ENCODE measurements around the gene TAAR9. TPM values are rescaled to one million over a fixed set of nuclear protein-coding genes. Genes with fewer than 3 reads are reported as not detected.
"Not testable (repeated sequence)": the region's sequence is repeated elsewhere in the genome, so short reads cannot be mapped to it uniquely, and the experiment has no call there.

The TAAR9 gene
- total RNA-seq, 2 experiments from 2014 or later, result not detected

- no peak overlapping the region for H3K27ac Mint-ChIP-seq
- H3K4me1 ChIP-seq (ENCODE audit: insufficient read depth, low read length), result no peaks in the 10 kb centered on the region
- no peak for DNase-seq
- no peak for ATAC-seq (ENCODE audit: poor library complexity)
- no peaks in the 10 kb centered on the region for H3K36me3 Mint-ChIP-seq (ENCODE audit: low read depth)
- no peaks in the 10 kb centered on the region for H3K4me1 Mint-ChIP-seq (ENCODE audit: low read depth)
- H3K36me3 ChIP-seq (ENCODE audit: insufficient read depth, low read length), result no peaks in the 10 kb centered on the region
- no peak overlapping the region for H3K27ac ChIP-seq (ENCODE audit: low read depth in 1 of 2, low read length in 2 of 2)
- no peaks in the 10 kb centered on the region for H3K9me3 Mint-ChIP-seq
- ChIA-PET POLR2A (no interaction called here), CTCF (no interaction called here)
- TF ChIP-seq, protein P1, sequence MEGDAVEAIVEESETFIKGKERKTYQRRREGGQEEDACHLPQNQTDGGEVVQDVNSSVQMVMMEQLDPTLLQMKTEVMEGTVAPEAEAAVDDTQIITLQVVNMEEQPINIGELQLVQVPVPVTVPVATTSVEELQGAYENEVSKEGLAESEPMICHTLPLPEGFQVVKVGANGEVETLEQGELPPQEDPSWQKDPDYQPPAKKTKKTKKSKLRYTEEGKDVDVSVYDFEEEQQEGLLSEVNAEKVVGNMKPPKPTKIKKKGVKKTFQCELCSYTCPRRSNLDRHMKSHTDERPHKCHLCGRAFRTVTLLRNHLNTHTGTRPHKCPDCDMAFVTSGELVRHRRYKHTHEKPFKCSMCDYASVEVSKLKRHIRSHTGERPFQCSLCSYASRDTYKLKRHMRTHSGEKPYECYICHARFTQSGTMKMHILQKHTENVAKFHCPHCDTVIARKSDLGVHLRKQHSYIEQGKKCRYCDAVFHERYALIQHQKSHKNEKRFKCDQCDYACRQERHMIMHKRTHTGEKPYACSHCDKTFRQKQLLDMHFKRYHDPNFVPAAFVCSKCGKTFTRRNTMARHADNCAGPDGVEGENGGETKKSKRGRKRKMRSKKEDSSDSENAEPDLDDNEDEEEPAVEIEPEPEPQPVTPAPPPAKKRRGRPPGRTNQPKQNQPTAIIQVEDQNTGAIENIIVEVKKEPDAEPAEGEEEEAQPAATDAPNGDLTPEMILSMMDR (IDR thresholded peaks at IDR 0.05), result no peak
- no peak overlapping the region for H3K4me3 ChIP-seq (ENCODE audit: low read length)
- intact Hi-C loops (cut with DNase I, micrococcal nuclease), result no loop called here
- H3K27me3 ChIP-seq (ENCODE audit: control insufficient read depth in 1 of 2, insufficient read depth in 2 of 2, low read length in 2 of 2), result peaks cover 0 to 7% of the 10 kb centered on the region in 2 experiments
- H3K27me3 Mint-ChIP-seq, result peaks cover 51% of the 10 kb centered on the region
- H3K9me3 ChIP-seq (ENCODE audit: control insufficient read depth in 1 of 2, insufficient read depth in 1 of 2, low read length in 2 of 2), result no peaks in the 10 kb centered on the region
- H3K4me3 Mint-ChIP-seq, result no peak overlapping the region
Observed at GRCh38 chr6:132526461-132526860, 11.6 kb upstream of the TAAR9 start.

DNA sequence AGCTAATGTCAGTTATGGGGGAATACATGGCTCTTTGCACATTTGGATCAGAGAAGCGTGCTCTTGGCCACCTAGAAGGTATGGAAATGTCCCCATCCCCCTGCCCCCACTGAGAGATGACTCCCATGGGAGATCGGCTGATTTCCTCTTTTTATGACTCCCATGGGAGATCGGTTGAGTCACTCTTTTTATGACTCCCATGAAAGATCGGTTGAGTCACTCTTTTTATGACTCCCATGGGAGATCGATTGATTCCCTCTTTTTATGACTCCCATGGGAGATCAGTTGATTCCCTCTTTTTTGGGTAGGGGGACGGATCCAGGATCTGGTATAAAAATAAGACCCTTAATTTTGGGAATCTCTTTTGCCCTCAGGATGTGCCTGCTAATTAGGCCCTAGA, 10.3 kb upstream of the TAAR9 start:
- Histone ChIP-seq H3K27ac (ENCODE audit: low read depth in 1 of 2, low read length in 2 of 2) (no peak overlapping the region), H3K36me3 (ENCODE audit: insufficient read depth, low read length) (no peaks in the 10 kb centered on the region), H3K27me3 (ENCODE audit: control insufficient read depth in 1 of 2, insufficient read depth in 2 of 2, low read length in 2 of 2) (peaks cover 0 to 3% of the 10 kb centered on the region in 2 experiments), H3K4me1 (ENCODE audit: insufficient read depth, low read length) (no peaks in the 10 kb centered on the region), H3K4me3 (ENCODE audit: low read length) (no peak overlapping the region), H3K9me3 (ENCODE audit: control insufficient read depth in 1 of 2, insufficient read depth in 1 of 2, low read length in 2 of 2) (no peaks in the 10 kb centered on the region)
- intact Hi-C loops (cut with DNase I, micrococcal nuclease), result no loop called here
- Mint-ChIP-seq H3K9me3 (no peaks in the 10 kb centered on the region), H3K4me3 (no peak overlapping the region), H3K4me1 (ENCODE audit: low read depth) (no peaks in the 10 kb centered on the region), H3K27me3 (peaks cover 44% of the 10 kb centered on the region), H3K36me3 (ENCODE audit: low read depth) (no peaks in the 10 kb centered on the region), H3K27ac (no peak overlapping the region)
- ChIA-PET POLR2A (no interaction called here), CTCF (no interaction called here)
- DNase-seq (no peak), ATAC-seq (ENCODE audit: poor library complexity) (no peak)
- TF ChIP-seq, protein P1 (IDR thresholded peaks at IDR 0.05), result no peak

- CTCF ChIA-PET, result interaction anchor here (0.6 to 1.2 kb wide), 14 partner anchors 10 to 1566 kb away, joined by 3 to 13 read pairs (median 4); partner anchors contain the start of gene STX7
- no peaks in the 10 kb centered on the region for H3K36me3 ChIP-seq (ENCODE audit: insufficient read depth, low read length)
- H3K27me3 ChIP-seq (ENCODE audit: control insufficient read depth in 1 of 2, insufficient read depth in 2 of 2, low read length in 2 of 2), result peaks cover 0 to 2% of the 10 kb centered on the region in 2 experiments
- no peaks in the 10 kb centered on the region for H3K9me3 ChIP-seq (ENCODE audit: control insufficient read depth in 1 of 2, insufficient read depth in 1 of 2, low read length in 2 of 2)
- Mint-ChIP-seq H3K9me3 (no peaks in the 10 kb centered on the region), H3K27ac (no peak overlapping the region), H3K36me3 (ENCODE audit: low read depth) (no peaks in the 10 kb centered on the region), H3K4me1 (ENCODE audit: low read depth) (no peaks in the 10 kb centered on the region), H3K4me3 (no peak overlapping the region), H3K27me3 (peaks cover 21% of the 10 kb centered on the region)
- H3K4me1 ChIP-seq (ENCODE audit: insufficient read depth, low read length), result no peaks in the 10 kb centered on the region
- ATAC-seq (ENCODE audit: poor library complexity) (peak; percentile 73), DNase-seq (peak; percentile 13 to 83 (median 58))
- intact Hi-C loops (cut with DNase I, micrococcal nuclease), result loop anchor here (1.0 to 10.0 kb wide), 11 partner anchors 232 to 1566 kb away; no protein-coding TSS in a partner anchor
- POLR2A ChIA-PET, result interaction anchor here (0.6 kb wide), 1 partner anchor 1024 kb away, joined by 3 read pairs; no protein-coding TSS in a partner anchor
- TF ChIP-seq, protein P1 (IDR thresholded peaks at IDR 0.05), result peak; percentile 92
- H3K4me3 ChIP-seq (ENCODE audit: low read length), result no peak overlapping the region
- no peak overlapping the region for H3K27ac ChIP-seq (ENCODE audit: low read depth in 1 of 2, low read length in 2 of 2)
Observed at GRCh38 chr6:132530293-132530974, 7.6 kb upstream of the TAAR9 start.

DNA sequence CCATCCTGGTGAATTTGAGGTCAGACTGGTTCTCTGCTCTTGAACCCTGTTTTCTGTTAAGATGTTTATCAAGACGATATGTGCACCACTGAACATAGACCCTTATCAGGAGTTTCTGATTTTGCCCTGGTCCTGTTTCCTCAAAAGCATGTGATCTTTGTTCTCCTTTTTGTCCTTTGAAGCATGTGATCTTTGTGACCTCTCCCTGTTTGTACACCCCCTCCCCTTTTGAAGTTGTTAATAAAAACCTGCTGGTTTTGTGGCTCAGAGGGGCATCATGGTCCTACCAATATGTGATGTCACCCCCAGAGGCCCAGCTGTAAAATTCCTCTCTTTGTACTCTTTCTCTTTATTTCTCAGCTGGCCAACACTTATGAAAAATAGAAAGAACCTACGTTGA, 3.5 kb upstream of the TAAR9 start:
- H3K9me3 Mint-ChIP-seq, result not testable (repeated sequence)

More for the DNA sequence above, 3.5 kb upstream of the TAAR9 start:
- H3K4me1 Mint-ChIP-seq (ENCODE audit: low read depth); H3K27ac ChIP-seq (ENCODE audit: low read depth in 1 of 2, low read length in 2 of 2); DNase-seq; H3K36me3 ChIP-seq (ENCODE audit: insufficient read depth, low read length); H3K9me3 ChIP-seq (ENCODE audit: control insufficient read depth in 1 of 2, insufficient read depth in 1 of 2, low read length in 2 of 2); POLR2A ChIA-PET; H3K36me3 Mint-ChIP-seq (ENCODE audit: low read depth); H3K27ac Mint-ChIP-seq; ATAC-seq (ENCODE audit: poor library complexity); H3K4me3 Mint-ChIP-seq; H3K4me1 ChIP-seq (ENCODE audit: insufficient read depth, low read length); H3K4me3 ChIP-seq (ENCODE audit: low read length): not testable (repeated sequence)
- peaks cover 28% of the 10 kb centered on the region for H3K27me3 Mint-ChIP-seq
- intact Hi-C loops (cut with DNase I, micrococcal nuclease), result loop anchor here (5.0 to 10.0 kb wide), 9 partner anchors 228 to 1560 kb away; no protein-coding TSS in a partner anchor
- peaks cover 4 to 20% of the 10 kb centered on the region in 2 experiments for H3K27me3 ChIP-seq (ENCODE audit: control insufficient read depth in 1 of 2, insufficient read depth in 2 of 2, low read length in 2 of 2)
- CTCF ChIA-PET, result interaction anchor here (1.1 kb wide), 1 partner anchor 11 kb away, joined by 3 read pairs; no protein-coding TSS in a partner anchor

Measured in CD4-positive, alpha-beta T cell (primary cell).